Panc1 (cell line): ENCODE results near the gene HNRNPDL. TPM values are rescaled to one million over a fixed set of nuclear protein-coding genes. Genes with fewer than 3 reads are reported as not detected.

ENCODE experiments used
- ATAC-seq: fragments of 200-7000 bp; cut with Tn5 transposase; 2 replicates; pipeline ENCODE4 v1.9.1; 2020; ENCODE audit warnings: mild to moderate bottlenecking, moderate library complexity
- BruUV-seq: library from RNA; stranded (reverse); fragments of 400-500 nt; replicated peaks from 2 replicates; lab custom pipeline; 2021; lab: Mats Ljungman, UMichigan
- CTCF ChIA-PET: fragments of 300-600 bp; sonication (Branson Sonifier 250); formaldehyde crosslinking; loops from one replicate; lab custom pipeline; 2022; ENCODE audit warnings: antibody characterized with exemption; lab: Charles Lee
- POLR2A ChIA-PET: fragments of 300-600 bp; sonication (Branson Sonifier 250); formaldehyde crosslinking; loops from one replicate; lab custom pipeline; 2022; ENCODE audit warnings: antibody characterized with exemption; lab: Charles Lee
- DNase-seq: peaks from one replicate; pipeline ENCODE4 v3.0.0-alpha.2; 2010; ENCODE audit warnings: low read depth, low spot score
- H3K27ac ChIP-seq: 2 replicates; pipeline ENCODE4 v1.5.1; 2011; ENCODE audit warnings: mild to moderate bottlenecking, low read length, inconsistent platforms
- H3K27me3 ChIP-seq: fragments of 200-500 bp; sonication (Bioruptor generic); 2 replicates; pipeline ENCODE4 v1.6.0; 2014; ENCODE audit warnings: low read length, inconsistent platforms; ENCODE audit not compliant: control insufficient read depth, insufficient read depth
- H3K36me3 ChIP-seq: fragments of 200-500 bp; sonication (Bioruptor generic); 2 replicates; pipeline ENCODE4 v1.5.1; 2014; ENCODE audit warnings: inconsistent platforms, mild to moderate bottlenecking, low read length, moderate library complexity; ENCODE audit not compliant: control insufficient read depth, insufficient read depth
- H3K4me1 ChIP-seq: 2 replicates; pipeline ENCODE4 v1.5.1; 2011; ENCODE audit warnings: inconsistent platforms, mild to moderate bottlenecking, low read length, moderate library complexity; ENCODE audit not compliant: control insufficient read depth, insufficient read depth
- H3K4me3 ChIP-seq, 2 experiments: 2 replicates each; pipeline ENCODE4 v1.5.1; 2011 to 2012; ENCODE audit warnings: low read depth in 2 of 2, low read length in 2 of 2, mild to moderate bottlenecking in 2 of 2, inconsistent platforms in 1 of 2, moderate library complexity in 1 of 2
- H3K9me3 ChIP-seq: fragments of 200-500 bp; sonication (Bioruptor generic); 2 replicates; pipeline ENCODE4 v1.5.1; 2014; ENCODE audit warnings: low read depth, mild to moderate bottlenecking, inconsistent platforms, low read length, moderate library complexity; ENCODE audit not compliant: control insufficient read depth, insufficient read depth
- POLR2AphosphoS5 ChIP-seq: IDR thresholded peaks from 2 replicates; pipeline ENCODE4 v1.6.1; 2012; ENCODE audit warnings: mild to moderate bottlenecking, low read depth, low read length, moderate library complexity
- SIN3A ChIP-seq: IDR thresholded peaks from 2 replicates; pipeline ENCODE4 v1.6.1; 2012; ENCODE audit warnings: low read depth, mild to moderate bottlenecking, low read length, moderate library complexity, borderline replicate concordance; ENCODE audit not compliant: insufficient read depth
- TCF7L2 ChIP-seq: IDR thresholded peaks from 2 replicates; pipeline ENCODE4 v1.6.1; 2011; ENCODE audit warnings: mild to moderate bottlenecking, low read depth, low read length, inconsistent platforms
- in situ Hi-C: cut with HindIII; loops from 2 replicates; pipeline ENCODE4 v1.10.0; 2016; ENCODE audit warnings: low sequenced_read_pairs, low pct_unique_long_range_greater_than_20kb
- intact Hi-C: fragments of 100-400 bp; cut with micrococcal nuclease; formaldehyde crosslinking; loops from one replicate; pipeline ENCODE4 v1.10.0; 2022; ENCODE audit not compliant: unreplicated experiment
- total RNA-seq: library from RNA; stranded (reverse); gene quantifications from one replicate; pipeline ENCODE4 v1.2.1, GENCODE V29; 2021; ENCODE audit not compliant: unreplicated experiment
- TF ChIP-seq, protein P1 (sequence below), 2 experiments: IDR thresholded peaks; 2 replicates each; pipeline ENCODE4 v1.6.1; 2011 to 2012; ENCODE audit warnings: low read depth in 2 of 2, control low read depth in 1 of 2, low read length in 1 of 2, mild to moderate bottlenecking in 1 of 2, moderate library complexity in 1 of 2; ENCODE audit not compliant: insufficient read depth in 1 of 2
- TF ChIP-seq, protein P2 (sequence below): fragments of 450-650 bp; IDR thresholded peaks from 2 replicates; pipeline ENCODE4 v1.5.1; 2017; ENCODE audit warnings: mild to moderate bottlenecking

HNRNPDL gene
- total RNA-seq, 1 experiment from 2014 or later = 146 TPM

DNA sequence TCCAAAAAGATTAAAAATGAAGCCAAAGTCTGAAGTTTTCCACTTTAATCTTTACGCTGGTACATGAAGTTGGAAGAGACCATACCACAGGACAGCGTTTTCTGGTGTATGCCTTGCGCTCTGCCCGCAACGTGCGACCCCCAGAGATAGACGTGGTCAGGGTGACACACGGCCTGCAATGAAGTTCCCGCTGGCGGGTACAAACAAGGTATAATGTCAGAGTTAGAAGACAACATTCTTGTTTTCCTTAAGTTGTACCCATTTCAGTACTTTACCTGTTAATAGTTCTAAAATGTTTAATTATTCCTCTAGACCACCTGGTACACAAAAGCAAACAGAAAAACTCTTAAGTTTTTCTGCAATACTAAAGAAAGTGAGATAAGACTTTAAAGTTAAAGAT is 4.8 kb downstream of the HNRNPDL start:
- Histone ChIP-seq H3K9me3 (no peaks in the 10 kb centered on the region), H3K27ac (no peak overlapping the region), H3K27me3 (no peaks in the 10 kb centered on the region), H3K4me3 (no peak overlapping the region), H3K36me3 (peaks cover 65% of the 10 kb centered on the region), H3K4me1 (peaks cover 10% of the 10 kb centered on the region; the same call in 1 of the 2 replicates)
- BruUV-seq = no TSS peak
- intact Hi-C loops = loop anchor here (5.0 kb wide), 1 partner anchor 53 kb away; the partner anchor contains the start of gene HNRNPD
- POLR2A ChIA-PET = no interaction called here
- in situ Hi-C loops = no loop called here
- DNase-seq = no peak
- TF ChIP-seq, protein P1, sequence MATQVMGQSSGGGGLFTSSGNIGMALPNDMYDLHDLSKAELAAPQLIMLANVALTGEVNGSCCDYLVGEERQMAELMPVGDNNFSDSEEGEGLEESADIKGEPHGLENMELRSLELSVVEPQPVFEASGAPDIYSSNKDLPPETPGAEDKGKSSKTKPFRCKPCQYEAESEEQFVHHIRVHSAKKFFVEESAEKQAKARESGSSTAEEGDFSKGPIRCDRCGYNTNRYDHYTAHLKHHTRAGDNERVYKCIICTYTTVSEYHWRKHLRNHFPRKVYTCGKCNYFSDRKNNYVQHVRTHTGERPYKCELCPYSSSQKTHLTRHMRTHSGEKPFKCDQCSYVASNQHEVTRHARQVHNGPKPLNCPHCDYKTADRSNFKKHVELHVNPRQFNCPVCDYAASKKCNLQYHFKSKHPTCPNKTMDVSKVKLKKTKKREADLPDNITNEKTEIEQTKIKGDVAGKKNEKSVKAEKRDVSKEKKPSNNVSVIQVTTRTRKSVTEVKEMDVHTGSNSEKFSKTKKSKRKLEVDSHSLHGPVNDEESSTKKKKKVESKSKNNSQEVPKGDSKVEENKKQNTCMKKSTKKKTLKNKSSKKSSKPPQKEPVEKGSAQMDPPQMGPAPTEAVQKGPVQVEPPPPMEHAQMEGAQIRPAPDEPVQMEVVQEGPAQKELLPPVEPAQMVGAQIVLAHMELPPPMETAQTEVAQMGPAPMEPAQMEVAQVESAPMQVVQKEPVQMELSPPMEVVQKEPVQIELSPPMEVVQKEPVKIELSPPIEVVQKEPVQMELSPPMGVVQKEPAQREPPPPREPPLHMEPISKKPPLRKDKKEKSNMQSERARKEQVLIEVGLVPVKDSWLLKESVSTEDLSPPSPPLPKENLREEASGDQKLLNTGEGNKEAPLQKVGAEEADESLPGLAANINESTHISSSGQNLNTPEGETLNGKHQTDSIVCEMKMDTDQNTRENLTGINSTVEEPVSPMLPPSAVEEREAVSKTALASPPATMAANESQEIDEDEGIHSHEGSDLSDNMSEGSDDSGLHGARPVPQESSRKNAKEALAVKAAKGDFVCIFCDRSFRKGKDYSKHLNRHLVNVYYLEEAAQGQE (IDR thresholded peaks at IDR 0.05; ENCODE audit: insufficient read depth in 1 of 2, low read depth in 2 of 2, low read length in 1 of 2) = no peak
- TF ChIP-seq, protein P2, sequence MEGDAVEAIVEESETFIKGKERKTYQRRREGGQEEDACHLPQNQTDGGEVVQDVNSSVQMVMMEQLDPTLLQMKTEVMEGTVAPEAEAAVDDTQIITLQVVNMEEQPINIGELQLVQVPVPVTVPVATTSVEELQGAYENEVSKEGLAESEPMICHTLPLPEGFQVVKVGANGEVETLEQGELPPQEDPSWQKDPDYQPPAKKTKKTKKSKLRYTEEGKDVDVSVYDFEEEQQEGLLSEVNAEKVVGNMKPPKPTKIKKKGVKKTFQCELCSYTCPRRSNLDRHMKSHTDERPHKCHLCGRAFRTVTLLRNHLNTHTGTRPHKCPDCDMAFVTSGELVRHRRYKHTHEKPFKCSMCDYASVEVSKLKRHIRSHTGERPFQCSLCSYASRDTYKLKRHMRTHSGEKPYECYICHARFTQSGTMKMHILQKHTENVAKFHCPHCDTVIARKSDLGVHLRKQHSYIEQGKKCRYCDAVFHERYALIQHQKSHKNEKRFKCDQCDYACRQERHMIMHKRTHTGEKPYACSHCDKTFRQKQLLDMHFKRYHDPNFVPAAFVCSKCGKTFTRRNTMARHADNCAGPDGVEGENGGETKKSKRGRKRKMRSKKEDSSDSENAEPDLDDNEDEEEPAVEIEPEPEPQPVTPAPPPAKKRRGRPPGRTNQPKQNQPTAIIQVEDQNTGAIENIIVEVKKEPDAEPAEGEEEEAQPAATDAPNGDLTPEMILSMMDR = no peak
- TF ChIP-seq TCF7L2 = no peak
- no peak for TF ChIP-seq POLR2AphosphoS5
- TF ChIP-seq SIN3A = no peak
- CTCF ChIA-PET = no interaction called here
- ATAC-seq = no peak

DNA sequence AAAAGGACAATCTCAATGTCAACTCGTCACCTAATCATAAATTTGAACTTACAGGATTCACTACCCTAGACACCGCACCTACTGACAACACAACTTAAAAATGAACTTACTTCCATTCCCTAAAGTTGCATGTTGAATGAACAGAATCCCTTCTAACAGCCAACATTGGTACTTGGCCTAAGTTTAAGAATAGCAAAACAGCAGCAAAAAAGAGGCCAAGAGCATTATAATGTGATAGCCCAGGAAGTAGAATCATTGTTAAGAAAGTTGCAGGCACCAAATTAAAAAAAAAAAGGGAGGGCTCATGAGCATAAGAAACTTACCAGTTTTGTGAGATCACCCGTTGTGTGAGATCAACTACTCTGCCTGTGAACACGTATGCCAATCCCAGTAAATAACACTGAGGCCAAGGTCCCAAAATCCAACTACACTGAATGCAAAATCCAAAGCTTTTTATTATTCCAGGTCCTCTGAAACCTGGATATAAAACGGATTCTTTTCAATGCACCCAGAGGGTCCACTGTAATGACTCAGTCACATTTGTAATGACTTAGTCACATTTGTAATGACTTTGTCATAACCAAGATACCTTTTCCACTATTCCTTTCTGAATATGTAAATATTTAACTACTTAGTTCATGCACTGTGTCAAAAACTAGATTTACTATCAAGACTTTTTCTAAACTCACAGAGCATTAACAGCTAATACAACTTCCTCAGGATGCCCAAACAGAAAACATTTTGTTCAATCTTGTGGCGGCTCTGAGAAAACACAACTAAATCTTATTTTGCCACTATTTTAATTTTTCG is 6.8 kb downstream of the HNRNPDL start:
- no peaks in the 10 kb centered on the region for H3K27me3 ChIP-seq
- peaks cover 58% of the 10 kb centered on the region for H3K36me3 ChIP-seq
- ATAC-seq (no peak), DNase-seq (no peak)
- ChIA-PET CTCF (no interaction called here), POLR2A (no interaction called here)
- BruUV-seq = no TSS peak
- in situ Hi-C loops = no loop called here
- no peaks in the 10 kb centered on the region for H3K9me3 ChIP-seq
- intact Hi-C loops = no loop called here
- H3K4me1 ChIP-seq = peaks cover 10% of the 10 kb centered on the region; the same call in 1 of the 2 replicates
- TF ChIP-seq, protein P1 (IDR thresholded peaks at IDR 0.05; ENCODE audit: insufficient read depth in 1 of 2, low read depth in 2 of 2, low read length in 1 of 2) = no peak
- peak; percentile 49; the same call in 1 of the 2 replicates for TF ChIP-seq POLR2AphosphoS5
- no peak overlapping the region for H3K4me3 ChIP-seq
- H3K27ac ChIP-seq = no peak overlapping the region
